ENCODE data around the gene UBR2. TPM values are rescaled to one million over a fixed set of nuclear protein-coding genes. Genes with fewer than 3 reads are reported as not detected.

The UBR2 gene
- 20.5 and 32.8 TPM in 2 replicates for total RNA-seq

DNA sequence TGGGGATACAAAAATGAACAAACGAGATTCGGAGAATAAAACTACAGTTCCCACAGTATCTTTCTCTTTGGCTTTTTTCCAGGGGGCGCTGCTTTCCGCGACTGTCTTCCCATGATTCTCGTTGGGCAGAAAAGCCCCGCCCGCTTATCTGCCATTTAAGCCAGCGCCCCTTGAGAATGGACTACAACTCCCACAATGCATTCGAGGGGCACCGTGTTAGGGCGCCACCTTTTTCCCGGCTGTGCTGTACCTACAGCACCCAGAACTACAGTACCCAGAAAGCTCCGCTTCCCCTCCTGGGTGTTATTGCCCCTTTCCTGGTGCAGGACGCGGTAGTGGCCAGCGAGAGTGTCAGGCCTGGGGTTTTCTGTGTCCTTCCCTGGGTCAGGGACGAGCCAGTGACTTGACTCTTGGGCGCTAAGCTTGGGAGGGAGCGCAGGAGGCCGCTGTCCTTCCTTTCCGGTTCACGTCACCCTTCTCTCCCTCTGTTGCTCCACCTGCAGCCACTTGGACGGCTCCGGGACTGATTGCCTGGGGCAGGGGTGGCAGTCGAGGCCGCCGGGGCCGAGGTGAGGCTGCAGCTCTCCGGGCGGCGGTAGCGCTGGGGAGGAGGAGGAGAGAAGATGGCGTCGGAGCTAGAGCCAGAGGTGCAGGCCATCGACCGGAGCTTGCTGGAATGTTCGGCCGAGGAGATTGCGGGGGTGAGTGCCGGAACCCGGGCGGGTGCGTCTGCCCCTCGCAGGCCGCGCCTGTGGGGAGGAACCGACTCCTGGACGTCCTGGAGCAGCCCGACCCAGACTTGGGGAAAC, at the start of gene UBR2:
Gene UBR2 (plus strand): TSS at position 333 of the 809 bp plus-strand sequence. CDS start 291 bp downstream, at position 624.
- DNase-seq (ENCODE audit: low read depth, low spot score): peak; percentile 95

DNA sequence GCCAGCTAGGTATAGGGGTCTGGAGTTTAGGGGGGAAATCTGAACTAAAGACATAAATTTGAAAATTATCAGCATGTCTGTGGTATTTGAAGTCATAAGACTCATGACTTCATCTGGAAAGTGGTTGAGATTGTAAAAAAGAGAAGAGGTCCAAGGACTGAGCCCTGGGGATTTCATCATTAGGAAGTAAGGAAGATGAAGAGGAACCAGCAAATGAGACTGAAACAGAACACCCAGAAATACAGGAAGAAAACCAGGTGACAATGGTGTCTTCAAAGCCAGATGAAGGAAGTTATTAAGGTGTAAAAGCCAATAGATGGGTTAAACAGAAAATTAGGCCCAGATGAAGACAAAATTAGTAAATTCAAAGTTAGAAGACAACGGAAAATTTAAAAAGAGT, 49.1 kb upstream of the UBR2 start:
- DNase-seq (ENCODE audit: low read depth, low spot score): no peak

DNA sequence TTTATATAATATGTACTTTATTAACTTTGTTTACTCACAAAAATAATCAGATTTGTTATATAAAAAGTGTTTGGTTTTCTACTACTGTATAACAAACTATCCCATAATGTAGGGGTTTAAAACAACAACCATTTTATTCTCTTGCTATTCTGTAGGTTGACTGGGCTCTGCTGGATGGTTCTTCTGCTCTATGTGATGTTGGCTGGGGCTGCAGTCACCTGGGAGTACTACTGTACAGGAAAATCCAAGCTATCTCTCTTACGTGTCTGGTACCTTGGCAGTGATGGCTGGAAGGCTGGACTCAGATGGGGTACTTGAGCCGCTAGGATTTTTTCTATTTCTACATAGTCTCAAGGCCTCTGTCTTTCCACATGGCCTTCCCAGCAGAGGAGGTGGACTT, 44.0 kb upstream of the UBR2 start:
- DNase-seq (ENCODE audit: low read depth, low spot score): no peak

DNA sequence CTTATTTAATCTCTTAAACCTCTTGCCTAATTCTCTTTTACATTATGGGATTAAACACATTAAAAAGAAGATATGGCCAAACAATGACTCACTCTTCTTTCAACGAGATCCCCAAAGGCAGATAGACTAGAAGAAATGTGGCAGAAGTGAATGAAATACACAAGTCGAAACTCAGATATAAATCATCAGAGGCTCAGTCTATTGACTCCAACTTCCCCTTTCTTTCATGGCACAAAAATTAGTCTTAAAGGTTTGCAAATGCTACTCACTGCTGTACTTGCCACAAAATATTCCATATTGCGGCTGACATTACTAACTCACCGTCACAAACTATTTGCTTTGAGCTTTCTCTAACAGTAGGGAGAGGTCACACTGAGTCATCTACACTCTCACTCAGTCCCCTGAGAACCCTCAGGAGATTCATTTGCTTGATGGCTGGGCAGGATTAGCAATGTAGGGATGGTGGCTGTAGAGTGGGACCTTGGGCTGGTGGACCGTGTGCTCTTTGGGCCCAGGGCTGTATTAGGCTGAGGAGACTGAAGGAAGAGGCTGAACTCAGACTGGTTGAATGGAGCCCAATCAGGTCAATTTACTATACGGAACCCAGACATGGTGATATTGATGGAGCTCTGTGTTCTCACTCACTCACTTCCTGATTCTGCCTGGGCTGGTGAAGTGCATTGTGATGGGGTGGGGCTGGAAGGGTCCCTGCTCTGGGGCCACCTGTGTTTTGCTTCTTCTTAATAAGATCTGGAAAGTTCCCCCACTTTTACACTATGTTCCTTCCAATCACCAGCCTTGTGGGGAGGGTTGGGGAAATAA, 42.8 kb upstream of the UBR2 start:
- DNase-seq (ENCODE audit: low read depth, low spot score): no peak

DNA sequence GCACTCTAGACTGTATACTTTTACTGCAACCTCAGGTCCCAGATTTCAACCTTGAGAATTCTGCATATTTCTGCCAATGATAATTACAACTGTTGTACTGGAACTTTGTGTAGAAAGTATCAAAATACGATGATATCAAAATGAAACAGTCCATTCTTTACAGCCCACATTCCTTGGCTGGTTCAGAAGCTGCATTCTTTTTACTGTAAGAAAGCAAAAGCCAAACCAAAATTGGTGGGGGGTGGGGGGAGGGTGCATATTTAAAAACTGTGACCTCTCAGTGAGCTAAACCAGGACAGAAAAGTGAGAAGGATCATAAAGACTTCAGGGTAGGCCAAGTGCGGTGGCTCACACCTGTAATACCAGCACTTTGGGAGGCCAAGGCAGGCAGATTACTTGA, 41.8 kb upstream of the UBR2 start:
- no peak for DNase-seq (ENCODE audit: low read depth, low spot score)

DNA sequence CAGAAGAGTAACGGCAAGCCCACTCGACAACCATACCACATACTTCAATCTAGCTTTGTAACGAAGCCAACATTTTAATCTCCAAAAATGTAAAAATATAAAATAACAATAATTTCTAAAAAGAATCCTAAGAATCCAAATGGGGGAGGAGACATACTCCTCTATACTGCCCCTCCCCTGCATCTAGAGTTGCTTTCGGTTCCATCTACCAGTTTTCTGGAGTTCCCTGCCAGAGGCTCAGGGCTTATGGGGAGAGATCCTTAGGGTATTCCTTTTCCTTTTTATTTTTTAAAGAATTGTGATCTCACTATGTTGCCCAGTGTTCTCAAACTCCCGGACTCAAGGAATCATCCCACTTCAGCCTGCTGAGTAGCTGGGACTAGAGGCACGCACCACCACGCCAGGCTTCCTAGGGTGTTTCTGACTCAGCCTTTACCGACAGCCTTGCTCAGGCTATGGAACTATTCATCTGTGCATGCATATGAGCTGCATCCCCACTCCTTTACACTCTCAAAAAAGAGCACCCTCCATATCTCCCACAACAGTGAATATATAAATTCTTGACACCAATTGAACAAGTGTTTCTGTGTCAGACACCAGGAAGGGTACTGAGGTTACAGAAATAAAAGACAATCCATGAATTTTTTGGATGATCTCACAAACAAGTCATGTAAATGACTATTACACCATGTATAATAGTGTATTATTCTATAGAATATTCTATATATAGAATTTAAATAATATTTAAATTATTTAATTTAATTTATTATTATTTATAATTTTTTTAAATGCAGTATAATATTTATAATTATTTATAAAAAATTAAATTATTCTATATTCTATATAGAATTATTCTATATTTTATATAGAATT, 40.7 kb upstream of the UBR2 start:
- no peak for DNase-seq (ENCODE audit: low read depth, low spot score)

DNA sequence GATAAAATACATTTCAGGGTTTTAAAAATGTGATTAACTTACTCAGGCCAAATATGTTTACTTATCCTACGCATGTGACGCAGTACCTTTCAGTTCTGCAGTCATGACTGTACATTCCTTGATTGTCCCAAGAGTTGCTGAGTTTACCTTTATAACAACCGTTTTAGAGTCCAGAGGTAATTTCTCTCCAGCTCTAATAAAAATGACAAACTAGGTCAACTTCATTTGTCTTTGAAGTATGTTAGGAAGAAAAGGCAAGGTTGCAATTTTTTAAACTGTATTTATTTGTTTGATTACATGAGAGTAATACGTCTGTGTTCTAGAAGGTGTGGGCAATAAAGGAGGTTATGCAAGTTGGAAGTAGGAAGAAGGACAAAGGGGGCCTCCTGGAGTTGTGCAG, 38.6 kb upstream of the UBR2 start:
- no peak for DNase-seq (ENCODE audit: low read depth, low spot score)

DNA sequence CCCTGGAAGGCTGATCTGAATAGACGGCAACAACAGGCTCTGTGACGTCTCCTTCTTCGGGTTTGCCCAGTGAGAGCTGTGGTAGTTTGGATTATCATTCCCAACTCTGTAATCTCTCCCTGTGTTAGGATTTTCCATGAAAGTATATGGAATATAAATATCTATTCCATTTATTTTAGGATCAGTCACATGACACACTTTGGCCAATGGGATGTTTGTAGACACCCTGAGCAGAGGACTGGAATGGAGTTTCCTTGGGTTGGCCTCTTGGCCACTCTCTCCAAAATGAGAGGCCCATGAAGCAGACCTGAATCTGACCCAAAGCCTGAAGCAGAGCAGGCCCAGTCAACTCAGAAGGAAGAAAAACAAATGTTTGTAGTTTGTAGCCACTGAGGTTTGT, 37.2 kb upstream of the UBR2 start:
- no peak for DNase-seq (ENCODE audit: low read depth, low spot score)

DNA sequence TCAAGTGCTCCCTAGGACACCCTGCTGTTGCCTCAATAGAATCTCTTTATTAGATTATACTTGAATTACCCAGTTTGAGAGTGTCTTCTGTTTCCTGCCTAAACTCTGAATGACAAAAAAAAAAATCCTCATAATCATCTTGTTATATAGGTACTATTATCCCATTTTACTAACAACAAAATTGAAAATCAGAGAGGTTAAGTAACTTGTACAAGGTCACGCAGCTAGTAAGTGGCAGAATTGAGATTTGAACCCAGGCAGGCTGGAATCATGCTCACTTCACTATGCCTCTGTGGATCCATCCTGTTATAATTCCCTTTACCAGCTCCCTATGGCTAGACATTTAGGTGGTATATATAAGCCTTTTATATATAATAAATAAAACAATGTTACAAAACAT, 36.6 kb upstream of the UBR2 start:
- DNase-seq (ENCODE audit: low read depth, low spot score): no peak

DNA sequence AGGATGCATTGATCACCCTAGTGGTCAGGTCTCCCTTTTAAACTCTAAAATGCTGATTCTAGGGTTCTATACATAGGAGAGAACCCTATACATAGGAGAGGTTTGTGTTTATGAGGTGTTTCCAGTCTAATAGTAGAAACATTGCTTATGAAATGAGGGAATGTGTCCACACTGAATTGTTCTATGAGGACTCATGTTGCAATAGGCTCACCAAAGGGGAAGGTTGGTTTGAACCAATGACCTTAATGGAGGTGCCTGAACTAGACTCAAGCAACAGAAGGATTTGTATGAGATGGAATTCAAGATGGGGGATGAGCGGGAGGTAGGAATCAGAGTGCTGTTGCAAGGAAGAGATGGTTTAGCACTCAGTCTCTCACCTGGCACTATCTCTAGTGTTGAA, 33.5 kb upstream of the UBR2 start:
- no peak for DNase-seq (ENCODE audit: low read depth, low spot score)

DNA sequence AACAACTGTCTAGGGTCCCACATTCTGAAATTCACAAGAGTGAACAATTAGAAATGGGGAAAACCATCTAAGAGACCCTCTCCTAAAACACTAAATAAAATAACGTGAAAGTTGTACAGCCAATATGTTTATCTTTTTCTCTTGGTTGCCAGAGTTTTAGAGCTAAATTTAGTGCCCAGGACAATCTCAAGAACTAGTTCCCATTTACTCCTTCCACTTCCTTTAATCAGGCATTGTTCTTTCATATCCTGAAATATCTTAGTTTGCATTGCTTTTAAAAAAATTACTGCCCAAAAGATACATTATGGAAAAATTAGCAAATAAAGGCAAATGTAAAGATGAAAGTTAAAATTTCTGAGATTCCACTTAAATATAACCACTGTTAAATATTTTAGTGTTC, 33.1 kb upstream of the UBR2 start:
- no peak for DNase-seq (ENCODE audit: low read depth, low spot score)

DNA sequence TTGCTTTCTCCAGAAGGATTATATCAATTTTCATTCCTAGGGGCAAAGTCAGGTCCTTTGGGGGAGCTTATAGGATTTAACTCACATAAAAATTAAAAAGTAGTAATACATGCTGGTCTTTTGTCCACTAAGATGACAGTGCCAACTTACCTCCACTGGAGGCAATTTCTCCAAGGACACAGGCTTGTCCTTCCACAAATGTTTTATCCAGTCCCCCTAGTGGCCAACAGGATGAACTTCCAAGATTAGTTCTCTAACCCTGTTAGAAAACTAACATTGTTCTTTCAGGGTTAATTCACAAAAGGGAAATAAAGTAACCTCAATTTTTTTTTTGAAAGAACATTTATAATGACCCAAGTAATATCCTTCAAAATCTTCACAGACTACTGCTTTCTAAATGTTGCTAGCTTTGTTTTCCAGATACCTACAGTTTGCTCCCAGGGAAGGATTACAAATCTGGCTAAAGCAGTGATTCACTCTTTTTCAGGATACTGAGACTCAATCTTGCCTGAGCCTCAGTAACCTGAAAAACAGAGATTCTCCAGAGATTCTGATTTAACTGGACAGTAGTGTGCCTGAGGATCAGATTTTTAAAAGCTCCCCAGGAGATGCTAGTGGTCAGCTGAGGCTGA, 31.7 kb upstream of the UBR2 start:
- peak; percentile 20 for DNase-seq (ENCODE audit: low read depth, low spot score)

DNA sequence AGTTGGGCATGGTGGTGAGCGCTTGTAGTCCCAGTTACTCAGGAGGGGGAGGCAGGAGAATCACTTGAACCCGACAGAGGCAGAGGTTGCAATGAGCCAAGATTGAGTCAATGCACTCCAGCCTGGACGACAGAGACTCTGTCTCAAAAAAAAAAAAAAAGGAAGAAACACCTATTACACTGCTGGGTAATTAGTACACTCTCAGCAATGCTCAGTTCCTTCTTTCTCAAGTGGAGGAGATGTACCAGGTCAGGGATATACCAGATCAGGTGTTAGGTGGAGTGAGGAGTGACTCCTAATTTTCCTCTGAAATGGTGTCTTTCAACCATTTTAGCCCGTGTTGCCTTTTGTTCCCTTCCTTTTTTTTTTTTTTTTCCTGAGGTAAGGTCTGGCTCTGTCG, 30.0 kb upstream of the UBR2 start:
- DNase-seq (ENCODE audit: low read depth, low spot score): no peak

DNA sequence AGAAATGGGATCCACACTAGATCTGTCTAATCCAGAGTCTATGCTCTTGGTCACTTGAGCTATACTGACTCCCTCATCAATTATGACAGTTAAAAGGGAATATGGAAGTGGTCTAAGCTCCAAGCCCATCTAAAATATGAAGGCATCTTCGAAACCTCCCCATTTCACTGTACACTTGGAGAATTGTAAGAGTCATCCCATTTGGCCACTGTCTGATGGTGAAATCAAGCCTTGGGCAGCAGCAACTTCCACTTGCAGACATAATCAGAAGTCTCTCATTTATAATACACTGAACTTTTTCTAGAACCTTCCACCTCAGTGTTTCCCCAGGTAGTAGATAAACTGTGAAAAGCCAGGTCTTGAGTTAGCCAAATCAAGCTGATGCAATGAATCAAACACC, 26.3 kb upstream of the UBR2 start:
- DNase-seq (ENCODE audit: low read depth, low spot score): no peak

DNA sequence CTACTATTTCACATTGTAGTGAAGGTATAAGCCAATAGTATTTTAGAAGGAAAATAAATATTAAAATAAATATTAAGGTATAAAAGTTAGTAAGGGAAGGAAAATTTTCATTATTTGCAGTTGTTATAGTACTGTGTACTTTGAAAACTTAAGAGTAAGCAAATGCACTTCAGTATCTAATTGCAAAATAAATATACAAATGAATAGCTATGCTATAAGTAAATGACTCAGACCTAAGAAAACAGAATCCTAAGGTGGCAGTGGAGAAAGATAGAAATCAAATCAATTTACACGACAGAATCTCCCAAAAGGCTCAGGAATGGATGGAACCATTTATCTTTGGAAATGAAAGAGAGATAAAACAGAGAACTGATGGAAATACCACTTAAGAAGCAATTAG, 24.7 kb upstream of the UBR2 start:
- DNase-seq (ENCODE audit: low read depth, low spot score): no peak

DNA sequence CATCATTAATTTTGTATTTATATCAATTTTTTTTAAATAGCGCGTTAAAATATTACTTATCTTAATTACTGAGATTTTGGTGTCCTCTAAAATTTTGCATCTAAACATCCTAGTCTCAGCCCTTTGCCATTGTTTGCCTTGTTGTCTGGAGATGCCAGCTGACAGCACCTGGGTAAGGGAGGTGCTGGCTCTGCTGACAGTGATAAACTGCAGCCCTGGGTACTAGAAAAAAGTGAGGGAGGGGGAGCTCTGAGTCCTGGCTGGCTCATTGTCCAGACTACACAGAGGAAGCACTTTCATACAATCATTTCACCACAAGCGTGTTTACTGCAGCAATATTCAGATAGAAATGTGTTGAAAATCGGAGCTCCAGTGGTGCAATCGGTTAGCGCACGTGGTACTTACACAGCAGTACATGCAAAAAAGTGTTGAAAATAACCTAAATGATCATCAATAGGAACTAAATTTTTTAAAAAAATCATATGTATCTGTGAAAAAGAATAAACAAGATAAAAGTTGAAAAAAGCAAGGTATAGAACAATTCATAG, 18.5 kb upstream of the UBR2 start:
- no peak for DNase-seq (ENCODE audit: low read depth, low spot score)

DNA sequence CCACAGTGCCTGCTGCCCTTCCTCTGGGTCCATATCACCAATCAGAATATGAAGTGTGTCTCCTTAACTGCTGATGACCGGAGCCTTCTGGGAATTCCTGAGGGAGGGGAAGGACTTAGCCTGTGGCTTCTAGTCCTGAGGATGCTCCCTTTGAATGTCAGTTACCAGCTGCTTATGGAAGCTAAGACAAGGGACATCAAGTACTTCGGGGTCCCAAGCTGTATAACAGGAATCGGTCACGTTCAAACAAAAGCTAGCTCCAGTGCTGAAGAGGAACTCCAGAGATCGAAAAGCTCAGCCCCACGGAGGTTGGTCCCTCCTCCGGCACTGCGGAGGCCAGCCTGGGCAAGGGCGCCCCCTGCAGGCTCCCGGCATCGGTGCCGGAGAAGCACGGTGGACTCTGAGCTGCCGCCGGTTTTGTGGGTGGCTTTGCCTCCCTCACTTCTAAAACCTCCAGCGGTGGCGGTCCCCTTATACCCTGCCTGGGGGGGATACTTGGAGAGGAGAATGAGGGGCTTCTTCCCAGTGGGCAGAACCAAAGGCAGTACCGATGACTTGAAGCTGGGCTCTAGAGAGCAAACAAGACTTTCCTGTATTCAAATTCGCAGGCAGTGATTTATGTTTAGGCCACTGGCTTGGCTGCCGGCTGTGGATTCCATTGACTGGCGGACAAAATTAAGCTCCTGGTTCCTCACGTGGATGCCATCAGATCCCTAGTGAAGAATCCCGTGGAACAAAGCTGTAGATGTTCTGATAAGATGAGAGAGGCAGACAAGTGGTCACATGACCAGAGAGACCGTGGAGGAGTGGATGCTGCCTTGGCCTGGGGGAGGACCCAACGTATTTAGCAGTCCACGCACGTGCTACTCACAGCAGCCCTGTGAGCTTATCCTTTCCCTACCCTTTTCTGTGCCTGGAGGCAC, 16.2 kb upstream of the UBR2 start:
- peak; percentile 22 for DNase-seq (ENCODE audit: low read depth, low spot score)

DNA sequence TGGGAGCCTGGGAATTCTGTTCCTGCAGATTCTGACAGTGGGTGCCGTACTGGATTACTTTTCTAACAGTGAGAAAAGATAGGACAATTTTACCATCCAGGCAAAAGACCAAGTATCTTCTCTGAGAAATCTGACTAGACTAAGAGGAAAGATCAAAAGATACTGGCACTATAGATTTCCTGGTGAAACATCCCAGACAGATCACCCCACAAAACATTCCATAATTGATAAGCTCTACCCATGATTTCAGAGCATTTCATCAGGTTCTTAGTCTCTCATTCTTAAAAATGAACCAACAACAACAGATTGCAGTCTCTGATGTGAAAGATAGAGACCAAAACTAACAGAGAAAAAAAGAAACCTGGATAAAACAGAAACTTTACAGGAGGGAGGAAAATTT, 13.6 kb upstream of the UBR2 start:
- no peak for DNase-seq (ENCODE audit: low read depth, low spot score)

DNA sequence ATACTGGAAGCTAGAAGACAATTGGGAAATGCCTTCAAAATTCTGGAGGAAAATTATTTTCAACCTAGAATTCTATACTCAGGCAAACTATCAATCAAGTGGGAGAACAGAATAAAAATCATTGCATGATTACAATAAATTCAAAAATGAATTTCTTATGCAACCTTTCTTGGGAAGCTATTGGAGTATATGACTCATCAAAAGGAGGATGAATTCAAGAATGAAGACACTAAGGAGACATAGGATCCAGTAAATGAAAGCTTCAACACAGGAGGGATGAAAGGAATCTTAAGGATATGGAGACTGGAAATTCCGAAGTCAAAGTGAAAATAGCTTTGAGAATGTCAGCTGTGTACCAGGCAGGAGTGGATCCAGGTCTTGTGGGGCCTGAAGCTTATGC, 12.6 kb upstream of the UBR2 start:
- no peak for DNase-seq (ENCODE audit: low read depth, low spot score)

DNA sequence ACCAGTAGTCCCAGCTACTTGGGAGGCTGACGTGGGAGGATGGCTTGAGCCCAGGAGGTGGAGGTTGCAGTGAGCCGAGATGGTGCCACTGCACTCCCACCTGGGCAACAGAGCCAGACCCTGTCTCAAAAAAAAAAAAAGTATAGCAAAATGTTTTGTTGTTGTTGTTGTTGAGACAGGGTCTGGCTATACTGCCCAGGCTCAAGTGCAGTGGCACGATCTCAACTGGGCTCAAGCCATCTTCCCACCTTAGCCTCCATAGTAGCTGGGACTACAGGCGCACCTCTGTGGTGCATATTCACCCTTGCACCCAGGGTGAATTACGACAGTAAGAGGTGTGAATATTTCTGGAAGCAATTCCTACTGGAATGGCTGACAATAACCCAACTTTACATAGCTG, 11.4 kb upstream of the UBR2 start:
- no peak for DNase-seq (ENCODE audit: low read depth, low spot score)

Measured in pulmonary artery endothelial cell (primary cell).